22Rv1 (cell line): ENCODE measurements around the gene SACM1L.
"Not testable (repeated sequence)": the region's sequence is repeated elsewhere in the genome, so short reads cannot be mapped to it uniquely, and the experiment has no call there.

Experiments
- H3K27ac ChIP-seq: fragments of 450-650 bp; 2 replicates; pipeline ENCODE4 v1.5.1; 2017
- CTCF ChIP-seq: fragments of 450-650 bp; IDR thresholded peaks from 2 replicates; pipeline ENCODE4 v1.5.1; 2017; ENCODE audit warnings: mild to moderate bottlenecking
- ZFX ChIP-seq: fragments of 450-650 bp; IDR thresholded peaks from 2 replicates; pipeline ENCODE4 v1.6.1; 2017; ENCODE audit warnings: antibody characterized with exemption, borderline replicate concordance

The SACM1L gene

GRCh38 chr3:45681221-45681620 lies 8.0 kb upstream of the SACM1L start:
- H3K27ac ChIP-seq, result no peak overlapping the region
- TF ChIP-seq CTCF, result no peak
- TF ChIP-seq ZFX, result no peak

- TF ChIP-seq ZFX, result no peak
- TF ChIP-seq CTCF, result no peak
- no peak overlapping the region for H3K27ac ChIP-seq
Measured at GRCh38 chr3:45681846-45682245, 7.3 kb upstream of the SACM1L start.

DNA sequence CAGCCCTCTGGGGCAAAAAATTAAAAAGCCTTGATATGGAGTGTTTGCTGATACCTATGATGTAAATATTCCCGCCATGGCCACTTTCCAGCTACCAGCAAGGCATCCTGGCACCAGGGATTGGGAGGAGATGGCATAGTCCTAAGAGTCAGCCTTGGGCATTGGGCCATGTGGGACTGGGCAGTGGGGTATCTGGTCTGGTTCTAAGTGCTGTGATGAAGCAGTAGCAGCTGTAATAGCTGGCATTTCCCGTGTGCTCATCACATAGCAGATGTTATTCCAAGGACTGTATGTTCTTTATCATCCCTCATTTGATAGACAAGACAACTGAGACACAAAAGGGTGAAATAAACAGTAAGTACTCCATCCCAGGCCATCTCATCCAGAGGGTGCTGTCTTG lies 6.9 kb upstream of the SACM1L start:
- H3K27ac ChIP-seq, result no peak overlapping the region
- TF ChIP-seq CTCF, result no peak
- no peak for TF ChIP-seq ZFX

- peak overlapping the region; percentile 40; the same call in 1 of the 2 replicates for H3K27ac ChIP-seq
Measured at GRCh38 chr3:45682786-45683185, 6.4 kb upstream of the SACM1L start.

GRCh38 chr3:45683417-45684326 lies 5.5 kb upstream of the SACM1L start:
- H3K27ac ChIP-seq, result peak overlapping the region; percentile 40; the same call in 1 of the 2 replicates
- TF ChIP-seq CTCF (no peak), ZFX (no peak)

More at GRCh38 chr3:45682786-45683185, 6.4 kb upstream of the SACM1L start:
- no peak for TF ChIP-seq ZFX
- no peak for TF ChIP-seq CTCF

- TF ChIP-seq CTCF (no peak), ZFX (no peak)
Measured at GRCh38 chr3:45684327-45684892, 4.8 kb upstream of the SACM1L start.

DNA sequence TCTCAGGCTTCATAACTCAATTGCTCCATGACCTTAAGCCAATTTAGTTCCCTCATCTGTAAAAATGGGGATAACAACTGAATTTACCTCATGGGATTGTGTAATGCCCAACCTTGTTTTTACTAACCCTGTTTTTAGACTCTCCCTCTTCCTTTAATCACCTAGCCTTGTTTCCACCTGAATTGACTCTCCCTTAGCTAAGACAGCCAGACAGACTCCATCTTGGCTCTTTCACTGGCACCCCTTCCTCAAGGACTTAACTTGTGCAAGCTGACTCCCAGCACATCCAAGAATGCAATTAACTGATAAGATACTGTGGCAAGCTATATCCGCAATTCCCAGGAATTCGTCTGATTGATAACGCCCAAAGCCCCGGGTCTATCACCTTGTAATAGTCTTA lies 3.5 kb upstream of the SACM1L start:
- not testable (repeated sequence) for H3K27ac ChIP-seq

More at GRCh38 chr3:45684327-45684892, 4.8 kb upstream of the SACM1L start:
- peak overlapping the region; percentile 40; the same call in 1 of the 2 replicates for H3K27ac ChIP-seq
